ENCODE measurements around the gene DLL1. TPM values are rescaled to one million over a fixed set of nuclear protein-coding genes. Genes with fewer than 3 reads are reported as not detected.

DLL1 gene
- total and polyA plus RNA-seq, 7 donors = 1.5 to 5.3 (median 2.9) TPM

DNA sequence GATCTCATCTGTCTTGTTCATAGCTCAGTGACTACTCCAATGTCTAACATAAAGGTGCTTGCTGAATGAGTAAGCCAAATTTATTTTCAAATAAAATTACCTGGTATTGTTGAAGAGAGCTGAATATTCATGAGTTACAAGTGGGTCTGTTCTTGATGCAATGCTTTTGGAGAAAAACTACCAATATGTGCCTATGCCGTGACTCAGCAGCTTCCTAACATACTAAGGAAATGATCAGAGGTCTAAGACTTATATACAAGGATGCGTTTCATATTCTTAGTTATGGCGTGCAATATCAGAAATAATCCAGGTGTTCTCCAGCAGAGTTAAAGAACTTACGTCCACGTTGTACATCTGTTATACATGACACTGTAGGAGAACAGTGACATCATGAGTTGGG lies 20.8 kb upstream of the DLL1 start:
- Histone ChIP-seq H3K27me3 (ENCODE audit: insufficient read depth in 3 of 3, low read length in 2 of 3) (no peaks in the 10 kb centered on the region), H3K36me3 (ENCODE audit: insufficient read depth in 1 of 2, low read depth in 1 of 2) (peaks cover 0 to 10% of the 10 kb centered on the region in 2 donors), H3K27ac (no peak overlapping the region), H3K4me3 (no peak overlapping the region), H3K4me1 (peaks cover 67% of the 10 kb centered on the region), H3K9me3 (no peaks in the 10 kb centered on the region)
- TF ChIP-seq, protein P1, sequence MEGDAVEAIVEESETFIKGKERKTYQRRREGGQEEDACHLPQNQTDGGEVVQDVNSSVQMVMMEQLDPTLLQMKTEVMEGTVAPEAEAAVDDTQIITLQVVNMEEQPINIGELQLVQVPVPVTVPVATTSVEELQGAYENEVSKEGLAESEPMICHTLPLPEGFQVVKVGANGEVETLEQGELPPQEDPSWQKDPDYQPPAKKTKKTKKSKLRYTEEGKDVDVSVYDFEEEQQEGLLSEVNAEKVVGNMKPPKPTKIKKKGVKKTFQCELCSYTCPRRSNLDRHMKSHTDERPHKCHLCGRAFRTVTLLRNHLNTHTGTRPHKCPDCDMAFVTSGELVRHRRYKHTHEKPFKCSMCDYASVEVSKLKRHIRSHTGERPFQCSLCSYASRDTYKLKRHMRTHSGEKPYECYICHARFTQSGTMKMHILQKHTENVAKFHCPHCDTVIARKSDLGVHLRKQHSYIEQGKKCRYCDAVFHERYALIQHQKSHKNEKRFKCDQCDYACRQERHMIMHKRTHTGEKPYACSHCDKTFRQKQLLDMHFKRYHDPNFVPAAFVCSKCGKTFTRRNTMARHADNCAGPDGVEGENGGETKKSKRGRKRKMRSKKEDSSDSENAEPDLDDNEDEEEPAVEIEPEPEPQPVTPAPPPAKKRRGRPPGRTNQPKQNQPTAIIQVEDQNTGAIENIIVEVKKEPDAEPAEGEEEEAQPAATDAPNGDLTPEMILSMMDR (IDR thresholded peaks at IDR 0.05) = no peak
- 67 to 80% (median 78%) methylated on average over 5 of the region's 5 CpGs for WGBS, 3 donors
- no peak for ATAC-seq
- no peak for DNase-seq
- intact Hi-C loops (cut with DNase I) = loop anchor here in 1 of 2 donors (5.0 kb wide), 1 partner anchor 206 kb away; no protein-coding TSS in a partner anchor

DNA sequence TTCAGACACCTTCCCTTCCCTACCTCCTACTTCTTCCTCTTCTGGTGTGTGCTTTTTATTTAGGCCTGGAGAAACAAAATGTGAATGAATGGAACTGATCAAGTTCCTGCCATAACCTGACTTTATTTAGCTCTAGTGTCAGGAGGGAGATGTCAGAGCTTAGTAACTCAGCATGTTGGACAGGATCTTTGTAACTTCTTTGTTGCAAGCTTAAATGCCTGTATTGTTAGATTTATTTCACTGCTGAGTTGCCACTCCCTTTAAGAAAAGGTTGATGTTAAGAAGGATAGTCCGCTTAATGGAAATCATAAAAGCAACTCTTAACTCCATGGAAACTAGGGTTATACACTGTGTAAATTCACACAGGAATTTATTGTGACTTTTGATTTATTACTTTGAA lies 17.9 kb upstream of the DLL1 start:
- no peaks in the 10 kb centered on the region for H3K9me3 ChIP-seq
- DNase-seq (no peak), ATAC-seq (no peak)
- H3K27ac ChIP-seq = no peak overlapping the region
- peaks cover 0 to 10% of the 10 kb centered on the region in 2 donors for H3K36me3 ChIP-seq (ENCODE audit: insufficient read depth in 1 of 2, low read depth in 1 of 2)
- peak overlapping the region; percentile 96 for H3K4me3 ChIP-seq
- WGBS, 3 donors = 90 to 96% (median 95%) methylated on average over 1 of the region's 1 CpG
- H3K4me1 ChIP-seq = peaks cover 51% of the 10 kb centered on the region
- no peaks in the 10 kb centered on the region for H3K27me3 ChIP-seq (ENCODE audit: insufficient read depth in 3 of 3, low read length in 2 of 3)
- TF ChIP-seq, protein P1 (IDR thresholded peaks at IDR 0.05) = no peak
- intact Hi-C loops (cut with DNase I) = loop anchor here in 1 of 2 donors (10.0 kb wide), 1 partner anchor 216 kb away; no protein-coding TSS in a partner anchor

DNA sequence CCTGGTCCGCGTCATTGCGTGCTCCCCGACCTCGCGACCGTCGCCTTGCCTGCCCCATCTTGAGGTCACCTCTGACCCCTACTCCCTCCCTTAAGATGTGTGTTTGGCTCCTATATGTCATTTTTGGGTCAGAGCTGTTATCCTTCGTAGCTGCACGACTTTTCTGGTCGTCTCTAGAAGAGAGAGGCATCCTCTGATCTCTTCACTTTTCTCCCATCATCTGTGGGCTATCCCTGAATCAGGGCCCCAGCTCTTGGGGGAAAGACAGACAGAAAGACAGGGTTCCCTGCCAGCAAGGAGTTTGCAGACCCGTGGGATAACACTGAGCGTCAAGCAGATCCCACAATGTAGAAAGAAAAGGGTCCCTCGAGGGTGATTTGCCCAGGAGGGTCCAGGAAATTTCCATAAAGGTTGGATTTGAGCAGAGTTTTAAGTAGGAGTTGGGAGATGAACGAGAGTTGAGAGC lies 16.2 kb upstream of the DLL1 start:
- Histone ChIP-seq H3K9me3 (no peaks in the 10 kb centered on the region), H3K27ac (peak overlapping the region; percentile 97), H3K4me3 (peak overlapping the region; percentile 96), H3K27me3 (ENCODE audit: insufficient read depth in 3 of 3, low read length in 2 of 3) (no peaks in the 10 kb centered on the region), H3K4me1 (peaks cover 38% of the 10 kb centered on the region), H3K36me3 (ENCODE audit: insufficient read depth in 1 of 2, low read depth in 1 of 2) (peaks cover 0 to 10% of the 10 kb centered on the region in 2 donors)
- 2 to 6% (median 4%) methylated on average over 15 of the region's 15 CpGs for WGBS, 3 donors
- intact Hi-C loops (cut with DNase I) = loop anchor here in 1 of 2 donors (10.0 kb wide), 1 partner anchor 218 kb away; no protein-coding TSS in a partner anchor
- TF ChIP-seq, protein P1 (IDR thresholded peaks at IDR 0.05) = no peak
- ATAC-seq = peak in 1 of 4 donors; percentile 31
- DNase-seq = no peak

DNA sequence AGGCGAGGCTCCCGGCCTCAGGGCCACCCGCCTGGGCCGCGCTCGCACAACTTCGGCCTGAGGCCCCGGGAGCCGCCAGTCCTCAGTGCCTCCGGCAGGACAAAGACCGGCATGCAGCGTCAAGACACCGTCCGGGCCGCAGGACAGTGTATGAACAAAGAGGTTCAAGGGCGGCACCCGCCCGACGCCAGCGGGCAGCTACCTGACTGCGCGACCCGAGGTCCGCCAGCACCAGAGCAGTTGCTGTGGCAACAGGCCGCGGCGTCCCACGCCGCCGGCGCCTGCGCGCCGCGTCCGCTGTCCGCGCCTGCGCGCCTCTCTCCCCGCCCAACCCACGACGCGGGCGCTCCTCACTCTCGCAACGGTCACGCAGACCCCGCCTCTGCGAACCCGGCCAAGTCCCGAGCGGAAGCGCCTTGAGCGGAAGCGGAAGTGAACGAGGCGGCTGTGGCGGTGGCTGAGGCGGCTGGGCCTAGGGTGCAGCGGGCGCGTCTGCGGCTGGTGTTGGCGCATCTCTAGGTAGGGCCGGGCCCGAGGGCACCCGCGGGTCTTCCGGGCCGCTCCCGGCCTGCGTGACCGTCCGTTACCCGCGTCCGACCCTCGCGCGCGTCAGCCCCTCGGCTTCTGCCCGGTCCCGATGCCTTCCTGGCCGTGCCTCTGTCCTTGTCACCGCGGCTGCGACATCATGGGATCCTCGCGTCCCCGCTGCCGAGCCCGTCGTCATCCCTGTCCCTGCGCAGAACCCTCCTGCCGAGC lies 15.6 kb upstream of the DLL1 start, which contains the start of gene FAM120B:
Gene FAM120B (plus strand): TSS at position 435 of the 756 bp plus-strand sequence. CDS start 10,633 bp downstream, outside the sequence.
- H3K4me1 ChIP-seq = peaks cover 37% of the 10 kb centered on the region
- intact Hi-C loops (cut with DNase I) = loop anchor here in 1 of 2 donors (10.0 kb wide), 1 partner anchor 218 kb away; no protein-coding TSS in a partner anchor
- peak; percentile 97 to 99 for DNase-seq

More for the DNA sequence above, 15.6 kb upstream of the DLL1 start, which contains the start of gene FAM120B:
- peak; percentile 98 to 99 (median 98) for ATAC-seq
- H3K27ac ChIP-seq = peak within 1 kb of the TSS; percentile 97
- H3K27me3 ChIP-seq (ENCODE audit: insufficient read depth in 3 of 3, low read length in 2 of 3) = no peaks in the 10 kb centered on the region
- TF ChIP-seq, protein P1 (IDR thresholded peaks at IDR 0.05) = no peak
- H3K9me3 ChIP-seq = no peaks in the 10 kb centered on the region
- 0 to 1% (median 1%) methylated on average over 83 to 97 of the region's 97 CpGs for WGBS, 3 donors
- H3K36me3 ChIP-seq (ENCODE audit: insufficient read depth in 1 of 2, low read depth in 1 of 2) = peaks cover 0 to 10% of the 10 kb centered on the region in 2 donors
- peak within 1 kb of the TSS; percentile 96 for H3K4me3 ChIP-seq

Data from psoas muscle (tissue), 8 donors.